ENCODE measurements around the gene MEGF11.
"Not testable (repeated sequence)": the region's sequence is repeated elsewhere in the genome, so short reads cannot be mapped to it uniquely, and the experiment has no call there.

MEGF11 gene

DNA sequence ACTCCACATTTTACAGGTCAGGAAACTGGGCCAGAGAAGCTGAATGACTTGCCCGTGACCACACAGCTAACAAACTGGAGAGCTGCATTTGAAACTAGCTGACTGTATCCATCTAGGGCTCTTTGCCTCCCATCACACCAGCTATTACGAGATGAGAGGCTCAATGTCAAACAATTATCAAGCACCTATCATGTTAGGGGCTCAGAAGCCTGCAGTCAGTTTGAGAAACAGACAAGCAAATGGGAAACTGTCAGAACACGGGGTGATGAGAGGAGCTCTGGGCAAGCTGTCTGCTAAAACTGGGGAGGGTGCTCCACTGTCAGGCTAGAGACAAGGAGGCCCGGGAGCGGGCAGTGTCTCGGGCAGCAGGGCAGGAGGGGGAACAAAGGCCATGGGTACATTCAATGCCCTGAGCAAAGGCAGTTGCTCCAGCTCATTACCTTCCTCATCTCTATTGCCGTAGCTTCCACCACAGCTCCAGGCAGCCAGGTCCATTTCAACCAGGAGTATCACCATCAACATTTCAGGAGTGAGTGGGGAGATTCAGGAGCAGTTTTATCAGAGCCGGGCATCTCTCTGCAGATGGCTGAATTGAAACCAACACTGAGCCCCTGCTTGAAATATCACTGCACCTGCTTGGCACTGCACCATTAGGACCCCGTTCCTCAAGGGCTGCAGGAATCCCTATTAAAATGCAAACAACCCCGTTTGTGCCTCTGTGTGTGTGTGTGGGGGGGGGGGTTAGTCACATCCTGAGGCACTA, 261.6 kb downstream of the MEGF11 start:
- no peak for DNase-seq (ENCODE audit: insufficient read length, low spot score)
- FAIRE-seq, result no peak

DNA sequence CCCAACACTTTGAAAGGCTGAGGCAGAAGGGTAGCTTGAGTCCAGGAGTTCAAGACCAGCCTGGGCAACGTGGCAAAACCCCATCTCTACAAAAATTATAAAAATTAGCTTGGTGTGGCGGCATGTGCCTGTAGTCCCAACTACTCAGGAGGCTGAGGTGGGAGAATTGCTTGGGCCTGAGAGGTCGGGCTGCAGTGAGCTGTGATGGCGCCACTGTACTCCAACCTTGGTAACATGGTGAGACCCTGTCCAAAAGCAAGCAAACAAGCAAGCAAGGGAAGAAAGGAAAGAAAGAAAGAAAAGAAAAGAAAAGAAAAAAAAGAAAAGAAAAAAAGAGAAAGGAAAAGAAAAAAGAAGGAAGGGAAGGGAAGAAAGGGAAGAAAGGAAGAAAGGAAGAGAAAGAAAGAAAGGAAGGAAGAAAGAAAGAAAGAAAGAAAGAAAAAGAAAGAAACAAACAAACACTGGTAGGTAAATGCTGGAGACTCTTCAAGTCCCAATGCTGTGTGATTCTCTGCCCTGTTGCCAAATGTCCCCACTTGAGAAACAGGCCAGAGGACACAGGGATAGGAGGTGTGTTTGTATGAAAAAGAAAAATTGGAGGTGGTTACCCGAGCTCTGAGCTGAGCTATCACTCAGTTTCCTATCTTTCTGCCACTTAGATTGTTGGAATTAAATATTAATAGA, 263.1 kb downstream of the MEGF11 start:
- no peak for DNase-seq (ENCODE audit: insufficient read length, low spot score)
- no peak for FAIRE-seq

DNA sequence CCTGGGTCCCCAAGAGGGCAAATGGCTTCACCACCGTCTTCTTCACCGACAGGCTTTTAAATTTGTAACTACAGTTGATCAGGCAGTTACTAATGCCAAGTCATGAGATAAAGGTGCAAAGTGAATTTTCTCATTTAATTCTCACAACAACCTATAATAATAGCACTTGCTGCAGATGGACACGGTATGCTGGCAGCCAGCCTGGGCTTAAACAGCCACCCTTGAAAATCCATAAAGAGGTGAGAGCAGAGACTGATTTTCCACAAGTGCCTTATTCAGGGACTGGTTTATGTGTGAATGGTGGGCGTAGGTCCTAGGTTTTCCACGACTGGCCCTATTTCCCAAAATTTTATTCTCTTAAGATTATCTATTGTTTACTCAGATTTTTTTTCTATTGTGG, 266.4 kb downstream of the MEGF11 start:
- no peak for FAIRE-seq

DNA sequence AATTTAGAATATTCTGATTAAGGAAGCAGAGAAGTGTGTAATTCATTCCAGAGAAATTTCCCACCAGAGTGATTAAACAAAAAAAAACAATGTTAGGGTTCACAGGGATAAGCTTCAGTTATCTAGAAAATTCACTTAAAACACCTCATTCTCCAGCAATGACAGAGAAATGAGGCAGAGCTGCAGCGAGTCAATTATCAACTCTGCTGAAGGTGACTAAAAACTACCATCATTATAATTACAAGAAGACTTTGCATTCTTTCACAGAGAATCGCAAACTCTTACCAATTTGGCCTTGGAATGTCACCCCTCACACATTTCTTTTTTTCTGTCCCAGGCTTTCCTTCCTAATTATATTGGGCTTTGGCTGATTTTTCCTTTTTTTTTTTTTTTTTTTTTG, 267.1 kb downstream of the MEGF11 start:
- no peak for FAIRE-seq

More for the DNA sequence above, 266.4 kb downstream of the MEGF11 start:
- no peak for DNase-seq (ENCODE audit: insufficient read length, low spot score)

DNA sequence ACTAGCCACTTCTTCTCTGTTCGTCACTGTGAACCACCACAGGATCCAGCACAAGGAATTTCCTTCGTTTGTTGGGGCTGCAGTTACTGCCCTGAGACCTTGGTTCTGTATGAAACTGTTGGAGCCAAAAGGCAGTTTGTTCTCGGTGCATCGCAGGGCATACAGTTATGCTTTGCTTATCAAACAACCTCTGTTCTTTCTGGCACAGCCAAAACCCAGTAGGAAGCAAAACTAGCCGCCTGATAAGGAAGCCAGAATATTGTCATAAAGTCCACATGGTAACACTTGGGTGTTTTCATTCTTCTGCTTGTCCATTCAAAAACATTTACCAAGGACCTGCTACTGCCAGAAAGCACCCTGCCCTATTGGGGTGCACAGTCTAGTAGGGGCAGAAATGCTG, 268.2 kb downstream of the MEGF11 start:
- FAIRE-seq (no peak), DNase-seq (ENCODE audit: insufficient read length, low spot score) (no peak)

More for the DNA sequence above, 267.1 kb downstream of the MEGF11 start:
- DNase-seq (ENCODE audit: insufficient read length, low spot score), result no peak

DNA sequence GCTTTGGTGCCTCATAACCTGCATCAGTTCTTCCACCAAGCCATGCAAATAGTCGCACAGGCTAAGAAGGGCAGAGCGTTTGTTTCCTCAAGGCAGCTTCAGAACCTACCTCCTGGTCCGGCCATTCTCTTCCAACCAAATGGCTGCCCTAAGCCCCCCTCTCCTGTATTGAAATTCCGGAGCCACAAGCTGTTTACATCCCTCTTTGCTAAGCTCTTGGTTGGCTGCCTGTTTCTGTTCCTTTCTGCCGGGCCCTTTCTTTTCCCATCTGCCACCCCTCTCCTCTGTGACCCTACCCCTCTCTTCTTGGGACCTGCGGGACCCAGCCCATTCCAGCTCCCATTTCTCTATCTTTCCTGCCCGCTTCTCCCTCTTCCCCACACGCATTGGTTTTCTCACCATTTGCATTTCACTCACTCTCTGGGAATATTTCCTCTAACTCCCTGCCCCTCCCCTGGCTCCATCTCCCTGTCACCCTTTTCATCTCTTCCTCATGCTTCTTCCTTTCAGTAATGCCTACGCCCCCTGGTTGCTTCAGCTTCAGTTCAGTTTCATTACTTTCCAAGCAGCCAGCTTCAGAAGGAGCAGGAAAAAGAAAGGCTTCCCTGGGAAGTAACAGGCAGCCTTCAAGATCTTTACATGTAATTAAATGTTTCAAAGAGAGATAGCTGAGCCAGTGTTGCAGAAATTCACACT, 270.8 kb downstream of the MEGF11 start:
- DNase-seq (ENCODE audit: insufficient read length, low spot score), result no peak
- FAIRE-seq, result no peak

DNA sequence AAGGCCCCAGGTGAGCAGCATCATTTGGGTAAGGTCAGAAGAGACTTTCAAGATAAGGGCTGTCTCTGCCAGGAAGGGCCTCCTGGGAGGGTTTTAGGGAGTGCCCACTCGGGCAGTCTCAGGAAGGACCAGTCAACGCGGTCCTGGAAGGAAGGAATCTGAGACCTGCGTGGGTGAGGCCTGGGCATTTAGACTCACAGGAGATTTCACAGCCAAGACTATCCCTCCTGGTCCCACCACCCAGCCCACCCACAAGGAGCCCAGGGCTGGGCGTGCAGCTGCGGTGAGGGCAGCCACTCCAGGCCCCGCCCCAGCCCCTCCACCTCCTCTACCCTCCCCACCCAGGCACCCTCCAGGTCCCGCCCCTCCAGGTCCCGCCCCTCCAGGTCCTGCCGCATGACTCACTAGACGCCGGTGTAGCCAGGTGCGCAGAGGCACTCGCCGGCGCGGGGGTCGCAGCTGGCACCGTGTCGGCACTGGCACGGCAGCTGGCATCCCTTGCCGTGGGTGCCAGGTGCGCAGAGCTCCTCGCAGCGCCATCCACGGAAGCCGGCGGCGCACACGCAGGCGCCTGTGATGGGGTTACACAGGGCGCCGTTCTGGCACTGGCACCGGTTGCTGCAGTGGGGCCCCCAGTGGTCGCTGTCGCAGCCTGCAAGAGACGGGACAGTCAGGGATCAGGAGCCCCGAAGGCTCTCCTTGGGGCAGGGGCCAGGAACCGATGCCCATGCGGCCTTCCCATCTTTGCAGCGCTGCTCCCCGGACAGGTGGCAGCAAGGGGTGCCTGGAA, 271.5 kb downstream of the MEGF11 start:
- FAIRE-seq, result no peak
- no peak for DNase-seq (ENCODE audit: insufficient read length, low spot score)

DNA sequence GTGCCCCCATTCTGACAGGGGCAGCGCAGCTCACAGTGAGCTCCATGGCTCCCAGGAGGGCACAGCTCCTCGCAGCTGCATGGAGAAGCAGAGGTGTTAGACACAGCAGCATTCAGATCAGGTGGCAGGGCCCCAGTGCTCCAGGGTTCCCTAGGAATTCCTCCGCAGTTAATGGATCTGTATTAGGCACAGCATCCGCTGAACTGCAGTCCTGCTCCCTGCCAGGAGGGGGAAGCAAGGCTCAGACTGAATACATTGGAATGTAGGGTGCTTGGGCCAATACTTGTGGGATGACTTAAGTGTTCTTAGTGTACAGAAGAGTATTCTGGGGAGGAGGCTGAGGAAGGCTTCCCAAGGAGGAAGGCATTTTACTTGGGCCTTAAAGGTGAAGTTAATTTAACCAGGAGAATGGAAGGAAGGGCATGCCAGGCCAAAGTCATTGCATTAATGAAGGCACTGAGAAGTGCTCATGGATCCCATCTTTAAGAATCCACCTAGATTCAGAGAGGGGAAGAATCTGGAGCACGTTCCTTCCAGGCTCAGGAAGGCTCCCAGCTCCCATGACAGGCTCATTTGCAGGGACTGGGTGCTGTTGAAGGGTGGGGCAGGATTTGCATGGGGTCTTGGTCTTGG, 272.6 kb downstream of the MEGF11 start:
- DNase-seq (ENCODE audit: insufficient read length, low spot score) (peak; percentile 80), FAIRE-seq (peak; percentile 90)

DNA sequence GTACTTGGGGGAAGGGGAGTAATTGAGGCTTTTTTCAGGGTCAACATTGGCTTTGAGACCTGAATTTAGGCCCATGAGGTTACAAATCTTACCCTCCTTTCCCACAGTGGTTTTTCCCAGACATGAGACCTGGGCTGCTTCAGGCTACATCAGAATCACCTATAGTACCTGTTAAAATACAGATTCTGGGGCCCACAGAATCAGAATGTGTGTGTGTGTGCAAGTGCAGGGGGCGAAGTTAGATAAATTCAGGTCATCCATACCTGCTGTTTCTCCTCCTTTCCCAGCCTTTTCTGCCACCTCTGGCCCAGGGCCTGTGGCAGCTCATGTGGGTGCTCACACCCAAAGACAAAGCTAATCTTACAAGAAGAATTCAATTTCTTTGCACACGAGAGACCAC, 273.7 kb downstream of the MEGF11 start:
- no peak for FAIRE-seq
- DNase-seq (ENCODE audit: insufficient read length, low spot score), result no peak

DNA sequence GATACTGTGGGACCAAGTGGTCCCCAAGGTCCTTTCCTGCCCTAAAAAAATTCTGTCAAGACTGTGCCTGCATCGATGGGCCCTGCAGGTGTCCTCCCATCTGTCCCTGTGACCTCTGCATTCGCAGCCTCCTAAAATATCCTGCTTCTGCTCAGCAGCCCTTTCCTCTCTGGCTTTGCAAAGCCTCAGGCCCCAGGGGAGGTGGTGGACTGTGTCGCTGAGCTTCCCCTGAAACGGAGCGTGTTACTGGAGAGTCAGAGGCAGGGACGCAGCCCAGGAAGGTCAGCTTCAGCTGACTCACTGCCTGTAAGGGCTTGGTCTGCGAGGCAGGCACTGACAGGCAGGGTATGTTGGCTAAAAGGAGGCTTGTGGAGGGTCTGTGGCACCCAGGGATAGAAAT, 274.2 kb downstream of the MEGF11 start:
- DNase-seq (ENCODE audit: insufficient read length, low spot score) (no peak), FAIRE-seq (no peak)

DNA sequence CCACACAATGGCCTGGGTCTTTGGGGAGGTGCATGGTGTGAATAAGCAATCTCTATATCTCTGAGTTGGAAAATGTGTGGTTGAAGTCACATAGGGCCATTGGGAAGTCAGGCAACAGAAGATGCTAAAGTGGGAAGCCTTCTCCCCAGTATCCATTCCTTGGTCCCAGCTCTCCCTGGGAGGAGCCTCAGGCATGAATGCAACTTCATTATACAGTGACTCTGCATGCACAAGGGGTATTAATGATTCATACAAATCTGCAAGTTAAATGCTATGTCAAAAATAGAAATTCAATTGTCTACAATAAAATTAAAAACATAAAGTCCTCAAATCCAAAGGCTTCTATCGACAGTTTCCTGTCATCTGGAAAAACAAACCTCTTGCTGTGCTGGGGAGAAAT, 275.4 kb downstream of the MEGF11 start:
- FAIRE-seq (no peak), DNase-seq (ENCODE audit: insufficient read length, low spot score) (no peak)

DNA sequence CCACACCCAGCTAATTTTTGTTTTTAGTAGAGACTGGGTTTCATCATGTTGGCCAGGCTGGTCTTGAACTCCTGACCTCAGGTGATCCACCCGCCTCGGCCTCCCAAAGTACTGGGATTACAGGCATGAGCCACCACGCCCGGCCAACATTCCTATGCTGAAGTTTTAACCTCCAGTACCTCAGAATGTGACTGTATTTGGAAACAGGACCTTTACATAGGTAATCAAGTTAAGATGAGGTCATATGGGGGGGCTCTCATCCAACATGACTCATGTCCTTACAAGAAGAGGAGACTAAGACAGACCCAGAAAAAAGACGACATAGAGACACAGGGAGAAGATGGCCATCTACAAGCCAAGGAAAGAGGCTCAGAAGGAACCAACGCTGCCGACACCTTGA, 277.4 kb downstream of the MEGF11 start:
- FAIRE-seq; DNase-seq (ENCODE audit: insufficient read length, low spot score): not testable (repeated sequence)

DNA sequence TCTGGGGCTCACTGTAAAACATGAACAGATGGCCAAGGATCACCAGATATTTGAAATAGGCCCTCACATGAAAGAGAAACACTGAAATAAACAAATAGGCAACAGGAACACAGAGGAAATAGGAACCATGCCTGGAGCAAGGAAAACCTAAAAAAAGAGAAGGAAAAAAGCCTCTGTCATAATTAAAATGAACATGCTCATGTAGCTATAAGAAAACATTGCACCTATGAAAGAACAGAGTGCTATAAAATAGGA, 281.9 kb downstream of the MEGF11 start:
- FAIRE-seq (no peak), DNase-seq (ENCODE audit: insufficient read length, low spot score) (no peak)

DNA sequence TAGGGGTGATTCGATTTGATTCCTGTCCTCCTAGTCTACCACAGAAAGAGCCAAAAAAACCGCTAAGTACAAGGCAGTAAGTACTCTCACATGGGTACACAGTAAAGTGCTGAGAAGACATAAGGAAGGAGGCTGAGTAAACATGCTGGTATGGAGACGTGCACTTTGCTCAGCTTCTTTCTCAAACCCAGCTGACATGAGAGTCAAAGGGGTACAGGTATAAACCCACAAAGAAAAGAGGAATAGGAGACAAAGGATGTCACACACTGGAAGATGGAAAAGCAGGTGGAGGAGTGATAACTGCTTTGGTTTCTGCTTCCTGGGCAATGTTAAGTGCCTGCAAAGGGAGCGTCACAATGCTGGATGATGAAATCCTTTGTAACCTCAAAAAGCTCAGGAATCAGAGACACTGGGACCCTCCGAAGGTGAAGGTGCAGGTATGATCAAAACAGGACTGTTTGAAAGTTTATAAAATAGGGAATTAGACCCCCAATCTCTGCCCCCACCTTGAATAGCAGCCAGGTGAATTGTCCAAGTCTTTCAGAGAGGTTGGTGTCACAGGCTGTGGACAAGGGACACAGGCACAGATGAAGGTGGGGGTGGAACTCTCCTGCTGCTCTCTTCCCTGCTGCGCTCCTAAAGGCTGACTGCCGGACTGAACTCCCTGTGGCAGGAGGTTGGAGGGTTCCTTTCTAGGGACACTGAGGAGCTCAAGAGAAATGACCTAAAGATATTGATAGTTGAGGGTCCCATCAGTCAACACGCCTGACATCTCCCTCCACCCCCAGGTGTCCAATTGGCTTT, 282.4 kb downstream of the MEGF11 start:
- DNase-seq (ENCODE audit: insufficient read length, low spot score) (no peak), FAIRE-seq (no peak)

DNA sequence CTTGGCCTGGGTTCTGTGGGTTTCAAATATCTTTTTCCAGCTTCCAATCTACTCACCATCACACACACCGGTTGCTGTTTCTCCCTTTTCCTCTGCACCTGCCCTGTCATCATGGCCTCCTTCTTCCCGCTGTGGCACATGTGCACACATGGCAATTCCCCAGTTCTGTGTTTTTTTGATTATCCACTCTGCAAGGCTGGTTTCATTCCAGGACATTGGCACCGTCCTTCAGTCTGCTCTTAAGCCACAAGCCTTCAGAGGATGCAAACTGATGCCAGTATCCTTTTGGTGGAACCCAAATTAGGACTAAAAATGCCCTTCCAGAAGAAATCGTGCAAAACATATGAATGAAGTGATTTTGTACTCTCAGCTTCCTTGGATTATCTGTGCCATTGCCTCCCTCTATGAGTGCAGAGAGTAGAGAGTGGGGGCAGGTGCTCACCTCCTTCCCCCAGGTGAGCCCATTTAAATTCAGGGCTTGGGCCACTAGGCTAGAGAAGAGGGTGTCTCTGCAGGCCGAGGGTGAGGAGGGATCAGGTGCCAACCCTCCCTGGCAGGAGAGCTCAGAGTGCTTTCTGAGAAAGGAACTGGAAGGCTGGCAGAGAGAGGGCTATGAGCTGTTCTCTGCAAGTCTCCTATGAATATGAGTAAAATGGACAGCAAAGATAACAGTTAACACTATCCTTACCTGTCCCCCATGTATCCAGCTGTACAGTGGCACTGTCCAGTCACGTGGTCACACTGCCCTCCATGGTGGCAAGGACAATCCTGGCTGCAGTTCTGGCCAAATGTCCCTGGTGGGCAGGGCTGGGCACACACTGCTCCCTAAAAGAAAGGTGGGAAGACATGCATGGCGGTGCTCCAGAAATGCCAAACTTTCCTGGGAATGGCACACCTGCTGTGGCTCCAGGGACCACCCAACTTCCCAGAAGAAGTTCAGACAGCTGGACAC, 283.4 kb downstream of the MEGF11 start:
- DNase-seq (ENCODE audit: insufficient read length, low spot score), result no peak

DNA sequence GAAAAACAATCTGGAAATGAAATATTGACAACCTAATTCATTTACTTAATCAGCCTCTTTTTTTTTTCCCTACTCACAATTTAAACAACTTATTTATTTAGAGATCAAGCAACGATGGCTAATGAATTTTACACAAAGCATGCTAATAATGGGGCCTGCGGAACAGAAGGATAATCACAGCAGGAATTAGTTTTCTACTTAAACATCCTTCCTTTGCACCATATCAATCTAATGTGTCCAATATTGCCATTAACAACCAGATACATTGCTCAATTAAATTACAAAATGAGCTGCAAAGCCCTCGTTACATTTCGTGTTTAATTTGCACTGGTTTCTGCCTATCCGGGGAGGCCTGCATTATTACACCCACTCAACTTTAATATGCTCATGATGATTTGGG, 285.0 kb downstream of the MEGF11 start:
- FAIRE-seq (no peak), DNase-seq (ENCODE audit: insufficient read length, low spot score) (no peak)

More for the DNA sequence above, 283.4 kb downstream of the MEGF11 start:
- no peak for FAIRE-seq

DNA sequence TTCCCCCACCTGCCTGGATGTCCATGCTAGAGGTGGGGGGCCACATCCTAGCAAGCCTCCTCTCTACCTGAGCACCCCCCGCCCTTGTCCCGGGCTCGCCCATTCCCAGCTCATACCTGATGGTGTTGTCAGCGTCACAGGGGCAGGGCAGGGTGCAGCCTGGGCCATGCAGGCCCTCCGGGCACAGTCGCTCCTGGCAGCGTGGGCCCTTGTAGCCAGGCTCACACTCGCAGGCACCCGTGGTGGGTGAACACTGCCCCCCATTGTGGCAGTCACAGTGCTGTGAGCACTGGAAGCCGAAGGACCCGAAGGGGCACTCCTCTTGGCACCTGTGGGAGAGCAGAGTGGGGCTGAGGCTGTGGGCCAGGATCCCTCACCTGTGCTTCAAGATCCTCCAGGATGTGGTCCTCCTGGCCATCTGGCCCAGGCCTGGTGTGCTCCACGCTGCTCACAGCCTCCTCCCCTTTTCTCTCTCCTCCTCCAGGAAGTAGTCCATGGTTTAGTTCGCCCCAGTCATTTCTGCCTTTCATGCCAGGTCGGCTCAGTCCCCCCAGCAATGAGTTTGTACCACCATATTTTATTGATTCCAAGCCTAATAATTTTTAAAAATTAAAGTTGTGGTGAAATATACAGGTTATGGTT, 288.6 kb downstream of the MEGF11 start:
- DNase-seq (ENCODE audit: insufficient read length, low spot score) (no peak), FAIRE-seq (no peak)

DNA sequence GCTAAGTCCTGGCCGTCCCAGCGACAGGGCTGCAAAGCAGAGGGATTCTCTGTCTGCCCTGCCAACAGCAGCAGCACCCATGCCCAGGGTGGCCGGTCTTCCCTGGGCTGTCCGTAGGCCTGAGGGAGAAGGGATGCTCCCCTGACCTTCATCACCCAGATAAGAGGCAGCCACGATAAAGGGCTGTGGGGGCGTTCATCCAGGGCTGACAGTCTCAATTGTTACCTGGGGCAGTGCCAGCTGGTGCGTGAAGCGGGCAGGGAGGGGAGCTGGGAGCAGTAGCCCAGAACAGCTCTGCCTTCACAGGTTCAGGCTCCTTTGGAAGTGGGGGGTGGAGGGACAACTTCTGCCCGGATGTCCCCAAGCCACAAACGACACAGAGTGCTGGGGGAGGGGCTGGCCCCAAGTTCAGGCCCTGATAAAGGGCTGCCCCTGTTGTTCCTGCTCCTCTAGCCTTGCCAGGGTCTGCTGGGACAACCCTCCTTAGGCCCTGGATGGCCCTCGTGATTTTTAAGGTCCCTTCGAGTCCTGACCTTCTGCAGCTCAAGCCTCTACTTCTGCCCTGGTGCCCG, 289.6 kb downstream of the MEGF11 start:
- DNase-seq (ENCODE audit: insufficient read length, low spot score) (no peak), FAIRE-seq (no peak)
